Osteoblast (primary cell): Measurements from ENCODE around the gene BROX. TPM values are rescaled to one million over a fixed set of nuclear protein-coding genes. Genes with fewer than 3 reads are reported as not detected.

Experiments
- DNase-seq: peaks from one replicate; pipeline ENCODE4 v3.0.0; 2011; ENCODE audit warnings: low spot score, mixed read lengths; ENCODE audit not compliant: insufficient read length; ENCODE audit errors: missing footprints
- H2AFZ ChIP-seq: 2 replicates; pipeline ENCODE4 v1.6.0; 2011; ENCODE audit warnings: mild to moderate bottlenecking, low read length
- H3K27ac ChIP-seq: 2 replicates; pipeline ENCODE4 v1.5.1; 2011; ENCODE audit warnings: mild to moderate bottlenecking, low read depth, low read length, moderate library complexity
- H3K27me3 ChIP-seq: 2 replicates; pipeline ENCODE4 v1.6.0; 2012; ENCODE audit warnings: mild to moderate bottlenecking, control low read depth, inconsistent platforms, low read length, moderate library complexity; ENCODE audit not compliant: insufficient read depth
- H3K36me3 ChIP-seq: 2 replicates; pipeline ENCODE4 v1.5.1; 2011; ENCODE audit warnings: mild to moderate bottlenecking, low read length, control low read depth, moderate library complexity; ENCODE audit not compliant: insufficient read depth
- H3K4me1 ChIP-seq: 2 replicates; pipeline ENCODE4 v1.5.1; 2011; ENCODE audit warnings: mild to moderate bottlenecking, low read length, control low read depth, moderate library complexity; ENCODE audit not compliant: insufficient read depth
- H3K4me2 ChIP-seq: 2 replicates; pipeline ENCODE4 v1.6.0; 2011; ENCODE audit warnings: mild to moderate bottlenecking, low read length; ENCODE audit not compliant: insufficient read depth
- H3K4me3 ChIP-seq: fragments of 200-600 bp; sonication (generic); 3 replicates; pipeline ENCODE4 v1.5.1; 2012; ENCODE audit warnings: mild to moderate bottlenecking, low read length, inconsistent platforms; ENCODE audit not compliant: insufficient read depth
- H3K79me2 ChIP-seq: 2 replicates; pipeline ENCODE4 v1.6.0; 2012; ENCODE audit warnings: mild to moderate bottlenecking, low read length, control low read depth, inconsistent platforms; ENCODE audit not compliant: insufficient read depth
- H3K9me3 ChIP-seq: 2 replicates; pipeline ENCODE4 v1.5.1; 2011; ENCODE audit warnings: low read depth, low read length, control low read depth
- H4K20me1 ChIP-seq: 2 replicates; pipeline ENCODE4 v1.6.0; 2012; ENCODE audit warnings: mild to moderate bottlenecking, low read length, control low read depth; ENCODE audit not compliant: insufficient read depth
- CTCF ChIP-seq: IDR thresholded peaks from 2 replicates; pipeline ENCODE4 v1.5.1; 2011; ENCODE audit warnings: mild to moderate bottlenecking, low read depth, low read length, moderate library complexity; ENCODE audit errors: extremely low read depth
- total RNA-seq: library from RNA; depleted of rRNA; stranded (reverse); fragments of >200 nt; gene quantifications from 2 replicates; pipeline ENCODE4 v1.2.3, GENCODE V29; 2012

BROX gene
- total RNA-seq, 1 donor = 77.4 TPM

- Histone ChIP-seq H3K4me1 (no peaks in the 10 kb centered on the region), H3K4me2 (no peak overlapping the region), H2AFZ (no peak overlapping the region), H3K27ac (no peak overlapping the region), H3K4me3 (no peak overlapping the region), H3K27me3 (peaks cover 3% of the 10 kb centered on the region), H4K20me1 (no peaks in the 10 kb centered on the region), H3K36me3 (no peaks in the 10 kb centered on the region), H3K79me2 (no peaks in the 10 kb centered on the region), H3K9me3 (no peaks in the 10 kb centered on the region)
- DNase-seq = no peak
- no peak for TF ChIP-seq CTCF
Measured at GRCh38 chr1:222777463-222777862, 65.1 kb downstream of the BROX start.

GRCh38 chr1:222777977-222778376 is 65.6 kb downstream of the BROX start:
- Histone ChIP-seq H3K27ac (no peak overlapping the region), H3K4me1 (no peaks in the 10 kb centered on the region), H3K79me2 (no peaks in the 10 kb centered on the region), H3K4me2 (no peak overlapping the region), H3K36me3 (no peaks in the 10 kb centered on the region), H4K20me1 (no peaks in the 10 kb centered on the region), H3K4me3 (no peak overlapping the region), H2AFZ (no peak overlapping the region), H3K27me3 (peaks cover 3% of the 10 kb centered on the region), H3K9me3 (no peaks in the 10 kb centered on the region)
- DNase-seq = no peak
- TF ChIP-seq CTCF = no peak

- no peak for DNase-seq
- Histone ChIP-seq H3K9me3 (no peaks in the 10 kb centered on the region), H2AFZ (no peak overlapping the region), H3K27ac (no peak overlapping the region), H3K27me3 (peaks cover 23% of the 10 kb centered on the region), H3K36me3 (no peaks in the 10 kb centered on the region), H4K20me1 (no peaks in the 10 kb centered on the region), H3K4me2 (no peak overlapping the region), H3K79me2 (no peaks in the 10 kb centered on the region), H3K4me1 (no peaks in the 10 kb centered on the region), H3K4me3 (no peak overlapping the region)
- no peak for TF ChIP-seq CTCF
Measured at GRCh38 chr1:222781251-222781650, 68.9 kb downstream of the BROX start.

GRCh38 chr1:222783051-222783450 is 70.7 kb downstream of the BROX start:
- DNase-seq = no peak
- H3K79me2 ChIP-seq = no peaks in the 10 kb centered on the region
- H3K9me3 ChIP-seq = no peaks in the 10 kb centered on the region

More at GRCh38 chr1:222783051-222783450, 70.7 kb downstream of the BROX start:
- H4K20me1 ChIP-seq = no peaks in the 10 kb centered on the region
- H3K4me3 ChIP-seq = no peak overlapping the region
- peaks cover 28% of the 10 kb centered on the region for H3K27me3 ChIP-seq
- no peak overlapping the region for H3K27ac ChIP-seq
- no peak overlapping the region for H3K4me2 ChIP-seq
- no peak for TF ChIP-seq CTCF
- H2AFZ ChIP-seq = no peak overlapping the region
- no peaks in the 10 kb centered on the region for H3K36me3 ChIP-seq
- no peaks in the 10 kb centered on the region for H3K4me1 ChIP-seq
